ENCODE measurements around the gene BABAM2.

DNA sequence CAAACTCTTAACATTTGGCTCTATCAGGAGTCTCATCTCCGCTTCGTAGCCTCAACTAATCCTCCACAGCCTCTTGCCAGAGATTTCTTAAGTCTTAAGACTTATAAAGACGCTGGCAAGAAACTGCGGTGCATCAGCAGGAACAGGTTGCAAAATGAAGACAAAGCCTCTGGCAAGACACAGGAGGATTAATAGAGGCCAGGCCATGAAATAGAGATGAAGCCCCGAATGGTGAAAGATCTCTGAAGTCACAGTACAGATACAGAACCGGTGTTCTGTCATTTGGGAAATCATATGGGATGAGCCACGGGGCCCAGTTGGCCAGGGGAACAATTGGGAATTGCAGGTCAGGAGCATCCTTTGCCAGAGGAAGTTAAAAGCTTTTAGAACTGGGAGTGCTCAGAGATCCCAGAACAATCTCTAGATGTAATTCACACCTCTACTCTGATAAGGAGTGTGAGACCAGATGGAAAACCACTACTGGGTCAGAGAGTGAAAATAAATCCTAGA, 311.2 kb downstream of the BABAM2 start:
- no peak for TF ChIP-seq HDGF (IDR thresholded peaks at IDR 0.05; ENCODE audit: borderline replicate concordance)
- no peak for TF ChIP-seq ZNF384 (IDR thresholded peaks at IDR 0.05)
- TF ChIP-seq BHLHE40 (IDR thresholded peaks at IDR 0.05; ENCODE audit: borderline replicate concordance), result no peak
- no peak for TF ChIP-seq SP1 (IDR thresholded peaks at IDR 0.05)
- TF ChIP-seq FOXK2 (IDR thresholded peaks at IDR 0.05), result no peak
- no peak for TF ChIP-seq FOXM1 (IDR thresholded peaks at IDR 0.05; ENCODE audit: borderline replicate concordance)
- no peak for TF ChIP-seq ELF4 (IDR thresholded peaks at IDR 0.05)
- no peak for TF ChIP-seq TARDBP (IDR thresholded peaks at IDR 0.05)
- no peak for TF ChIP-seq SUZ12 (IDR thresholded peaks at IDR 0.05)
- TF ChIP-seq ARNT (IDR thresholded peaks at IDR 0.05), result no peak
- TF ChIP-seq CTBP1 (IDR thresholded peaks at IDR 0.05; ENCODE audit: borderline replicate concordance), result no peak
- no peak for TF ChIP-seq LEF1 (IDR thresholded peaks at IDR 0.05; ENCODE audit: borderline replicate concordance)

All from HEK293T (cell line).